ENCODE data around the gene DCAF15.

GRCh38 chr19:13926715-13927114, 25.6 kb upstream of the DCAF15 start:
- TF ChIP-seq CTCF (IDR thresholded peaks at IDR 0.05) (no peak), EZH2phosphoT487 (IDR thresholded peaks at IDR 0.05) (no peak), EZH2 (IDR thresholded peaks at IDR 0.05) (no peak)
